ENCODE results near the gene FITM2.

FITM2 gene

DNA sequence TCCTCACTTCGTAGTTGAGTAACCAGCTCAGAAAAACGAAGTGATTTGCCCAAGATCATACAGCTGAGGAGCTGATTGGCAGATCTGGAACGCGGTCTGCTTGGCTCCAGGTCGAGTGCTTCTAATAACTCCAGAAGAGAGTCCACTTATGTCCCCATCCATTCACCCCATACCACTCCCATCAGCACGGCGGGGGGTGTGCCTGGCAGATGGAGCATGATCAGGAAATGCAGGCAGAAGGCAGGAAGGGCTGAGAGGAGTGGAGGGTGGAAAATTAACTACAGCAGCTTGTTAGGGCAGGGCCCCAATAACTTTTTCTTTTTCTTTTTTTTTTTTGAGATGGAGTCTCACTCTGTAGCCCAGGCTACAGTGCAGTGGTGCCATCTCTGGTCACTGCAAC is 15.0 kb downstream of the FITM2 start:
- no peaks in the 10 kb centered on the region for H3K36me3 ChIP-seq (ENCODE audit: control insufficient read depth, insufficient read depth, low read length)
- no peaks in the 10 kb centered on the region for H3K4me1 ChIP-seq (ENCODE audit: control insufficient read depth, insufficient read depth, low read length)
- no peak overlapping the region for H3K4me3 ChIP-seq (ENCODE audit: low read length)
- H3K27me3 ChIP-seq (ENCODE audit: control insufficient read depth, insufficient read depth, low read length), result no peaks in the 10 kb centered on the region
- no peak overlapping the region for H3K9ac ChIP-seq (ENCODE audit: low read length)
- no peak overlapping the region for H3K27ac ChIP-seq (ENCODE audit: low read depth, low read length)

DNA sequence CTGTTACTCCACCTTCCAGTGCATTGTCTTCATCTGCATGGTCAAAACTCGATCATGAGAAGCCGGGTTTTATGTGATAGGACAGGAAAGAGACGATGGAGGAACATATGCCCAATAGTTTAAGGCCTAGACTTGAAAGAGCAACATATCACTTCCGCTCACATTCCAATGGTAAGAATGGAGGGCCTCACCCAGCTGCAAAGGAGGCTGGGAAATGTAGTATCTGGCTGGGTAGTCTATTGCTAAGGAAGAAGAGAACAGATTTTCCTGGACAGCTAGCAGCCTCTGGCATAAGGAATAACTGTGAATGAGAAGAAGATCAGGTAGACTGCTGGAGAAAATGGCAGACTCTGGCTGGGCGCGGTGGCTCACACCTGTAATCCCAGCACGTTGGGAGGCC is 19.2 kb downstream of the FITM2 start:
- no peak overlapping the region for H3K4me3 ChIP-seq (ENCODE audit: low read length)
- H3K36me3 ChIP-seq (ENCODE audit: control insufficient read depth, insufficient read depth, low read length), result no peaks in the 10 kb centered on the region
- no peaks in the 10 kb centered on the region for H3K4me1 ChIP-seq (ENCODE audit: control insufficient read depth, insufficient read depth, low read length)
- H3K27ac ChIP-seq (ENCODE audit: low read depth, low read length), result no peak overlapping the region
- H3K27me3 ChIP-seq (ENCODE audit: control insufficient read depth, insufficient read depth, low read length), result no peaks in the 10 kb centered on the region
- H3K9ac ChIP-seq (ENCODE audit: low read length), result no peak overlapping the region

- Histone ChIP-seq H3K27ac (ENCODE audit: low read depth, low read length) (no peak overlapping the region), H3K36me3 (ENCODE audit: control insufficient read depth, insufficient read depth, low read length) (no peaks in the 10 kb centered on the region)
Observed at GRCh38 chr20:44288252-44288651, 22.8 kb downstream of the FITM2 start.

GRCh38 chr20:44287272-44288097 is 23.5 kb downstream of the FITM2 start:
- H3K4me3 ChIP-seq (ENCODE audit: low read length), result no peak overlapping the region
- H3K27me3 ChIP-seq (ENCODE audit: control insufficient read depth, insufficient read depth, low read length), result no peaks in the 10 kb centered on the region
- H3K4me1 ChIP-seq (ENCODE audit: control insufficient read depth, insufficient read depth, low read length), result no peaks in the 10 kb centered on the region
- no peaks in the 10 kb centered on the region for H3K36me3 ChIP-seq (ENCODE audit: control insufficient read depth, insufficient read depth, low read length)
- no peak overlapping the region for H3K9ac ChIP-seq (ENCODE audit: low read length)
- H3K27ac ChIP-seq (ENCODE audit: low read depth, low read length), result no peak overlapping the region

More at GRCh38 chr20:44288252-44288651, 22.8 kb downstream of the FITM2 start:
- no peak overlapping the region for H3K9ac ChIP-seq (ENCODE audit: low read length)
- H3K27me3 ChIP-seq (ENCODE audit: control insufficient read depth, insufficient read depth, low read length), result no peaks in the 10 kb centered on the region
- H3K4me1 ChIP-seq (ENCODE audit: control insufficient read depth, insufficient read depth, low read length), result no peaks in the 10 kb centered on the region
- H3K4me3 ChIP-seq (ENCODE audit: low read length), result no peak overlapping the region

DNA sequence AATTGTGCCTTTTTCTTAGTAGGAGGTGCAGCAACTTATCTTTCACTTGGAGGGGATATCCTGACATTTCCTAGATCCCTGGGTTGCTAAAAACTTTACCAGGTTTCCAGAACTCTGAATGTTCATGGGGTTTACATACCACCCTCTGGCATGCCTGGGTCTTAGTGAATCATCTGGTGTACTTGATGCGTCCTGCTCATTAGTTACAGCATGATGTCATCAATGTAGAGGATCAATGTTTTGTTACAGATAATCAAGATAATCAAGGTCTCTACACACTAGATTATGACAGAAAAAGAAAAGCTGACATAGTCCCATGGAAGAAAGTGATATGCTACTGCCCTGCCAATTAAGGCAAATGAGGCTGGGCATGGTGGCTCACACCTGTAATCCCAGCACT is 27.0 kb downstream of the FITM2 start:
- Histone ChIP-seq H3K27me3 (ENCODE audit: control insufficient read depth, insufficient read depth, low read length) (no peaks in the 10 kb centered on the region), H3K4me3 (ENCODE audit: low read length) (no peak overlapping the region), H3K9ac (ENCODE audit: low read length) (no peak overlapping the region), H3K27ac (ENCODE audit: low read depth, low read length) (no peak overlapping the region), H3K4me1 (ENCODE audit: control insufficient read depth, insufficient read depth, low read length) (no peaks in the 10 kb centered on the region), H3K36me3 (ENCODE audit: control insufficient read depth, insufficient read depth, low read length) (no peaks in the 10 kb centered on the region)

- no peak overlapping the region for H3K4me3 ChIP-seq (ENCODE audit: low read length)
- no peak overlapping the region for H3K9ac ChIP-seq (ENCODE audit: low read length)
- no peak overlapping the region for H3K27ac ChIP-seq (ENCODE audit: low read depth, low read length)
- H3K4me1 ChIP-seq (ENCODE audit: control insufficient read depth, insufficient read depth, low read length), result no peaks in the 10 kb centered on the region
- H3K27me3 ChIP-seq (ENCODE audit: control insufficient read depth, insufficient read depth, low read length), result no peaks in the 10 kb centered on the region
- H3K36me3 ChIP-seq (ENCODE audit: control insufficient read depth, insufficient read depth, low read length), result no peaks in the 10 kb centered on the region
Observed at GRCh38 chr20:44282192-44282591, 28.8 kb downstream of the FITM2 start.

DNA sequence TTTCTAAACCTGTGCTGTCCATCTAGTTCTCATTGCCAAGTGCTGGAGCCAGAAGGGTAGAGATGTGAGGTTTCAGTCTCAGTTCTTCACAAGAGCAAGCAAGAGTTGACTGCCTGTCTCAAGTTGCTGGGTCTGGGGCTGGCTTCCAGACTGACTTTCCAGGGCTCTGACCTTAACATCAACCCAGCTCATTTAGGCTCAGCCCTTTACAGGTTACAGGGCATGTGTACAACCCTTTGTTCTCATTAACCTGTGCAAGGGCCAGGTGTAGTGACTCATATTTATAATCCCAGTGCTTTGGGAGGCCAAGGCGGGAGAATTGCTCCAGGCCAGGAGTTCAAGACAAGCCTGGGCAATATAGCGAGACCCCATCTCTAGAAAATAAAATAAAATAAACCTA is 30.6 kb downstream of the FITM2 start:
- no peak overlapping the region for H3K9ac ChIP-seq (ENCODE audit: low read length)
- no peaks in the 10 kb centered on the region for H3K4me1 ChIP-seq (ENCODE audit: control insufficient read depth, insufficient read depth, low read length)
- no peak overlapping the region for H3K4me3 ChIP-seq (ENCODE audit: low read length)
- H3K27me3 ChIP-seq (ENCODE audit: control insufficient read depth, insufficient read depth, low read length), result no peaks in the 10 kb centered on the region
- no peaks in the 10 kb centered on the region for H3K36me3 ChIP-seq (ENCODE audit: control insufficient read depth, insufficient read depth, low read length)
- H3K27ac ChIP-seq (ENCODE audit: low read depth, low read length), result no peak overlapping the region

GRCh38 chr20:44279228-44279627 is 31.8 kb downstream of the FITM2 start:
- Histone ChIP-seq H3K9ac (ENCODE audit: low read length) (no peak overlapping the region), H3K27me3 (ENCODE audit: control insufficient read depth, insufficient read depth, low read length) (no peaks in the 10 kb centered on the region), H3K36me3 (ENCODE audit: control insufficient read depth, insufficient read depth, low read length) (no peaks in the 10 kb centered on the region), H3K27ac (ENCODE audit: low read depth, low read length) (no peak overlapping the region), H3K4me3 (ENCODE audit: low read length) (no peak overlapping the region), H3K4me1 (ENCODE audit: control insufficient read depth, insufficient read depth, low read length) (no peaks in the 10 kb centered on the region)

DNA sequence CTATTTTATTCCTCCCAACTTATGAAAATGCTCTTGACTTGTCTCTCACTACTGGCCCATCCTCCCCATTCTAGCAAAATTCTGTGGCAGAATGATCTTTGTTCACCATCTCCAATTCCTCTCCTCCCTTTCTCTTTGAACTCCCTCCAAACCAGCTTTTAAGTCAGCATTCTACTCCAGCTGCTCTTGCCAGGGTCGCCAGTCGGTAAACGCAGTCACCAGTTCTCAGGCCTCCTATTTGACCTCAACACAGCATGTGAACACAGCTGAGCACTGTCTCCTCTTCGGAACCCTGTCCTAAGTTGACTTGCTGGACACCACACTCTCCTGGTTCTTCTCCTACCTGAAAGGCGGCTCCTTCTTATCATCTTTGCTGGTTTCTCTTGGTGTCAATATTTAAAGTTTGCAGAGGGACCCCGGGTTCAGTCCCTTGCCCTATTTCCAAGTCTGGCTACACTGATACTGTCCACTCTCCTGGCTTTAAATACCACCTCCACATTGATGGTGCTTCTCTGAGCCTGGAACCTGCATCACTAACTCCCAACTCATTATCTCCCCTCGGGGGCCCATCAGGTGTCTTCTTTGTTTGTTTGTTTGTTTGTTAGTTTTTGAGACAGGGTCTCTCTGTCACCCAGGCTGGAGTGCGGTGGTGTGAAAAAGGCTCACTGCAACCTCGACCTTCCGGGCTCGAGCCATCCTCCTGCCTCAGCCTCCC is 36.5 kb downstream of the FITM2 start:
- no peaks in the 10 kb centered on the region for H3K36me3 ChIP-seq (ENCODE audit: control insufficient read depth, insufficient read depth, low read length)
- H3K27ac ChIP-seq (ENCODE audit: low read depth, low read length), result no peak overlapping the region
- H3K27me3 ChIP-seq (ENCODE audit: control insufficient read depth, insufficient read depth, low read length), result no peaks in the 10 kb centered on the region
- H3K9ac ChIP-seq (ENCODE audit: low read length), result no peak overlapping the region
- no peaks in the 10 kb centered on the region for H3K4me1 ChIP-seq (ENCODE audit: control insufficient read depth, insufficient read depth, low read length)
- H3K4me3 ChIP-seq (ENCODE audit: low read length), result no peak overlapping the region

DNA sequence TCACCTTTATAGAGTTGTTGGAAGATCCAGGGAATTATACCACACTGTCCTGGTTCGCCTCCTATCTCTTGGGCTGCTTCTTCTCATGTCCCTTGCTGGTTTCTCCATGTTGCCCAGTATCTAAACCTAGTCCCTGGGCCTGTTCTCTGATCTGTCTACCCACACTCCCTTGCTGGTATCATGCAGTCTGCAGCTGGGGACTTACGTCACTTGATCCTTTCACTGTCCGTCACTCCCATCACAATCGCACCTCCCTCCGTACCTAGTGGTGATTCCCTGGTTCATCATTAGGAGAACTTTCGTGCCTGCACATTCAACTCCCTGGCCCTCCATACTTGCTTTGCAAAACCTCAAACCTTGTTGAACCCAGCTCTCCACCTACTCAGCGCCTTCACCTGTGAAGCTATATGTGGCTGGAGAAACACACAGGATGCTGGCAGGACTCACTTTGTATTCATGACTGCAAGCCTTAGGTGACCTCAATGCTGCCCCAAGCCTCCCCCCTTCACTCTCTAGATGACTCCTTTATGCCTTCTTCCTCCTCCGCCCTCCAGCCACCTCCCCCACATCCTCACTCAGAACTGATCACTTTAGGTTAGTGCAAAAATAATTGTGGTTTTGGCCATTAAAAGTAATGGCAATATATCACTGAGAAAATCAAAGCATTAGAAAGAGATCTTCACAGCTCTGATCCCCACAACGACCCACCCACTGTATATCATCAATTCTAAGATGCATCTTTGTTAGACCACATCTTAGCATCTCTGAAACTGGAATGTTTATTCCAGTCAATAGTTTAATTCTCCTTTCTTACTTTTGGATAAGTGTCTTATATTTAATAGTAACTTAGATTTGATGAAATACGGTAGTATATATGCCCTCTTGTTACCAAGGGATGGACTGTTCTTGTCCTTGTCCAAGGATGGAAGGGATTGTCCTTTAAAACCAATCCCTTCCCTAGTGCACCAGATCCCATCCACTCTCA is 37.5 kb downstream of the FITM2 start:
- H3K4me3 ChIP-seq (ENCODE audit: low read length), result no peak overlapping the region

DNA sequence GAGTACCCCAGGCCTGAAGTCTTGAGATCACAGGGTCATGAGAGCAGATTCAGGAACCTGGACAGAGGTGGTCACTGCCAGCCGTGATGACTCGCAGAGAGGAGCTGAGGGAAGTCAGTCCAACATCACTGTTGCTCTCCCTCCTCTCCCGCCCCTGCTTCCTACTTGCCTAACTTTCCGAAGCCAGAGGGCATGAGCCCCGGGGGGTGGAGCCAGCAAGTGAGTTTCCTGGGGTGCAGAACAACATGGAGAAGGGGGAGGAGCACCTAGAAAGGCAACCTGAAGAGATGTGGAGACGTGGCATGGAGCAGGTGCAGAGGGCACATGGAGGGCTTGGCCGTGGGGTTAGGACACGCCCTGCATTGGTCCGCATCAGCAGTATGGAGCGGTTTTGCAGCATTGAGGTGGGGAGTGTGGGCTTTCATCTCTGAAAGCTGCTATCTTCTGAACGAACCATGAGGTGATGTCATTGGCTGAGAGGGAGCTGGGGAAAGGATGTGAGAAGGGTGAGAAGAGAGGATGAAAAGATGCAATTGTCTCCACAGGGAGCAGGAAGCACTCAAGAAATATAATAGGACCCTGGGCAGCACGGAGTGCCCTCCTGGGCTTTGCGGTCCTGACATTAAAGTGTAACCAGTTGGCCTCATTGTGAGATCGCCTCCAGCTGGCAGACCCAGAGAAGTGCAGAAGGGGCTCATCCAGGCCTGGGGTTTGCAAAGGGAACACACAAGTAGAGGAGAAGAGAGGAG is 38.9 kb downstream of the FITM2 start:
- H3K27ac ChIP-seq (ENCODE audit: low read depth, low read length), result no peak overlapping the region
- H3K4me1 ChIP-seq (ENCODE audit: control insufficient read depth, insufficient read depth, low read length), result no peaks in the 10 kb centered on the region
- no peaks in the 10 kb centered on the region for H3K36me3 ChIP-seq (ENCODE audit: control insufficient read depth, insufficient read depth, low read length)
- no peak overlapping the region for H3K4me3 ChIP-seq (ENCODE audit: low read length)
- no peaks in the 10 kb centered on the region for H3K27me3 ChIP-seq (ENCODE audit: control insufficient read depth, insufficient read depth, low read length)
- H3K9ac ChIP-seq (ENCODE audit: low read length), result no peak overlapping the region

More for the DNA sequence above, 37.5 kb downstream of the FITM2 start:
- no peaks in the 10 kb centered on the region for H3K36me3 ChIP-seq (ENCODE audit: control insufficient read depth, insufficient read depth, low read length)
- H3K4me1 ChIP-seq (ENCODE audit: control insufficient read depth, insufficient read depth, low read length), result no peaks in the 10 kb centered on the region
- no peak overlapping the region for H3K27ac ChIP-seq (ENCODE audit: low read depth, low read length)
- no peak overlapping the region for H3K9ac ChIP-seq (ENCODE audit: low read length)
- H3K27me3 ChIP-seq (ENCODE audit: control insufficient read depth, insufficient read depth, low read length), result no peaks in the 10 kb centered on the region
